PC-9 (cell line): ENCODE results near the gene MGLL. TPM values are rescaled to one million over a fixed set of nuclear protein-coding genes. Genes with fewer than 3 reads are reported as not detected.

Experiments
- BruUV-seq: library from RNA; stranded (reverse); fragments of 400-500 nt; replicated peaks from 2 replicates; lab custom pipeline; 2021; lab: Mats Ljungman, UMichigan
- CTCF ChIA-PET: fragments of 300-600 bp; sonication (Branson Sonifier 250); formaldehyde crosslinking; loops from one replicate; lab custom pipeline; 2022; ENCODE audit warnings: antibody characterized with exemption; lab: Charles Lee
- POLR2A ChIA-PET: fragments of 300-600 bp; sonication (Branson Sonifier 250); formaldehyde crosslinking; loops from one replicate; lab custom pipeline; 2022; ENCODE audit warnings: antibody characterized with exemption; ENCODE audit not compliant: unreplicated experiment; lab: Charles Lee
- DNase-seq, 2 experiments: peaks; one replicate each; pipeline versions ENCODE4 v3.0.0 to v3.0.0-alpha.2; 2015 to 2022; ENCODE audit warnings: mixed read lengths in 1 of 2
- H2AFZ ChIP-seq: fragments of 200-600 bp; sonication (generic); 2 replicates; pipeline ENCODE4 v1.8.1; 2017; ENCODE audit warnings: antibody characterized with exemption
- H3F3A ChIP-seq: fragments of 200-600 bp; sonication (generic); 2 replicates; pipeline ENCODE4 v1.8.1; 2017; ENCODE audit warnings: antibody characterized with exemption, mild to moderate bottlenecking, low read depth; ENCODE audit not compliant: insufficient read depth
- H3K27ac ChIP-seq: fragments of 200-600 bp; sonication (generic); 2 replicates; pipeline ENCODE4 v1.6.1; 2016; ENCODE audit warnings: mixed run types
- H3K27me3 ChIP-seq: fragments of 200-600 bp; sonication (generic); 2 replicates; pipeline ENCODE4 v1.6.1; 2016; ENCODE audit warnings: low read depth, mixed run types; ENCODE audit not compliant: insufficient read depth
- H3K36me3 ChIP-seq: fragments of 200-600 bp; sonication (generic); 2 replicates; pipeline ENCODE4 v1.6.1; 2016; ENCODE audit warnings: low read depth, mixed run types
- H3K4me1 ChIP-seq: fragments of 200-600 bp; sonication (generic); replicated peaks from 2 replicates; pipeline ENCODE4 v1.6.1; 2016; ENCODE audit warnings: mixed run types; ENCODE audit not compliant: insufficient read depth
- H3K4me2 ChIP-seq: fragments of 200-600 bp; sonication (generic); 2 replicates; pipeline ENCODE4 v1.6.1; 2017; ENCODE audit warnings: mixed run types
- H3K4me3 ChIP-seq: fragments of 200-600 bp; sonication (generic); 2 replicates; pipeline ENCODE4 v1.6.1; 2016; ENCODE audit warnings: mixed run types
- H3K79me2 ChIP-seq: fragments of 200-600 bp; sonication (generic); 2 replicates; pipeline ENCODE4 v1.6.1; 2017; ENCODE audit warnings: low read depth, mixed run types
- H3K9me2 ChIP-seq: fragments of 200-600 bp; sonication (generic); 2 replicates; pipeline ENCODE4 v1.8.1; 2017; ENCODE audit warnings: mild to moderate bottlenecking; ENCODE audit not compliant: insufficient read depth
- H3K9me3 ChIP-seq: fragments of 200-600 bp; sonication (generic); 2 replicates; pipeline ENCODE4 v1.8.1; 2016; ENCODE audit warnings: low read depth; ENCODE audit not compliant: insufficient read depth
- H4K20me1 ChIP-seq: fragments of 200-600 bp; sonication (generic); 2 replicates; pipeline ENCODE4 v1.8.1; 2017; ENCODE audit not compliant: insufficient read depth
- EZH2 ChIP-seq: fragments of 200-600 bp; sonication (generic); IDR thresholded peaks from 2 replicates; pipeline ENCODE4 v1.8.0; 2017; ENCODE audit warnings: antibody characterized with exemption, low read depth
- intact Hi-C: fragments of 100-400 bp; cut with micrococcal nuclease; formaldehyde crosslinking; loops from one replicate; pipeline ENCODE4 v1.10.0; 2022; ENCODE audit not compliant: unreplicated experiment
- total RNA-seq: library from RNA; stranded (reverse); gene quantifications from 2 replicates; pipeline ENCODE4 v1.2.3, GENCODE V29; 2021
- TF ChIP-seq, protein P1 (sequence below): fragments of 200-600 bp; sonication (generic); conservative IDR thresholded peaks from 2 replicates; pipeline ENCODE4 v1.6.1; 2017; ENCODE audit warnings: mixed run types, antibody characterized with exemption, mild to moderate bottlenecking, moderate library complexity

The MGLL gene
- total RNA-seq, 1 experiment from 2014 or later: 30.7 TPM

DNA sequence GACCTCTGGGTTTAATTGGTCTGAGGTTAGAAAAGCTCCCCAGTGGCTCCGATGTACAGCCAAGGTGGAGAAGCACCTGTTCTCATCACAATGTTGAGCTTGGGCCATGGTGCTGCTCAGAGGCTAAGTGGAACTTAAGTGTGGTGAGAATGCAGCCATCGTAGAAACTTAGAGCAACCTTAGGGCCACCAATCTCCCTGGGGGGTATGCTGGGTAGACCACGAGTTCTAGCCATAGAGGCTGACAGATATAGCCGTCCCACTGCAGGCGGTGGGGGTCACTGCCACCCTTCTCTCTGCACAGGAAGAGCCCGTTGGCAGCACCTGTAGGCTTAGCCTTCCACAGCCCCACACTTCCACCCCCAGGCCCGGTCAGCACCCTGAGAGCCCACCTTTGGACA lies 38.0 kb downstream of the MGLL start:
- Histone ChIP-seq H2AFZ (no peak overlapping the region), H3K4me3 (no peak overlapping the region), H3K9me3 (no peaks in the 10 kb centered on the region), H3K4me2 (no peak overlapping the region), H3K79me2 (no peaks in the 10 kb centered on the region), H3F3A (peaks cover 19% of the 10 kb centered on the region), H3K27me3 (no peaks in the 10 kb centered on the region), H3K4me1 (peaks cover 28% of the 10 kb centered on the region), H3K27ac (no peak overlapping the region), H3K36me3 (no peaks in the 10 kb centered on the region), H3K9me2 (no peaks in the 10 kb centered on the region), H4K20me1 (no peaks in the 10 kb centered on the region)
- intact Hi-C loops: no loop called here
- BruUV-seq: no TSS peak
- DNase-seq: no peak
- POLR2A ChIA-PET: no interaction called here
- TF ChIP-seq EZH2: no peak
- CTCF ChIA-PET: no interaction called here

DNA sequence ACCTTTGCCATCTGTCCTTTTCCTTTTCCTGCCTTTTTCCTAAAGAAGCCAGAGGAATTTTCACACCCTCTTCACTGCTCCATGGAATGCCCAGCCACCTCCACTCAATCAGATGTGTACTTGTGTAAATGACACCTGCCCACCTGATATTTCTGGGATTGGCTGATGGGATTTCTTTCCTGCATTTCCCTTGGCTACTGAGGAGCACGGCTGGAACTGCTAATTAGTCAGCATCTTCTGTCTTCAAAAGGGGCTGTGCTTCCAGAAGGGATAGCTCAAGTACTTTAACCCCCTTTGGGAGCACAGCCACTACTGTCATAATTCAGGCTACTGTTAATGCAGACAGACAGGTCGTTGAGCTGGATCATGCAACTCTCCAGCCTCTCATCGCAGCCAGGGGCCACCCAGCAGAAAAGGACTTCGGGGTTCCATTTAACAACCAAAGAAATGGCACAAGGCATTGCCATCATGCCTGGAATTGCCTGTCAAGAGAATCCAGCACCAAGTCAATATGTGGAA lies 38.6 kb downstream of the MGLL start:
- Histone ChIP-seq H3K27ac (no peak overlapping the region), H3K4me2 (no peak overlapping the region), H3K79me2 (no peaks in the 10 kb centered on the region), H3K4me3 (no peak overlapping the region), H2AFZ (no peak overlapping the region), H3K27me3 (no peaks in the 10 kb centered on the region), H3K36me3 (no peaks in the 10 kb centered on the region), H4K20me1 (no peaks in the 10 kb centered on the region), H3F3A (peaks cover 19% of the 10 kb centered on the region), H3K4me1 (peaks cover 29% of the 10 kb centered on the region), H3K9me3 (no peaks in the 10 kb centered on the region), H3K9me2 (no peaks in the 10 kb centered on the region)
- BruUV-seq: no TSS peak
- TF ChIP-seq, protein P1, sequence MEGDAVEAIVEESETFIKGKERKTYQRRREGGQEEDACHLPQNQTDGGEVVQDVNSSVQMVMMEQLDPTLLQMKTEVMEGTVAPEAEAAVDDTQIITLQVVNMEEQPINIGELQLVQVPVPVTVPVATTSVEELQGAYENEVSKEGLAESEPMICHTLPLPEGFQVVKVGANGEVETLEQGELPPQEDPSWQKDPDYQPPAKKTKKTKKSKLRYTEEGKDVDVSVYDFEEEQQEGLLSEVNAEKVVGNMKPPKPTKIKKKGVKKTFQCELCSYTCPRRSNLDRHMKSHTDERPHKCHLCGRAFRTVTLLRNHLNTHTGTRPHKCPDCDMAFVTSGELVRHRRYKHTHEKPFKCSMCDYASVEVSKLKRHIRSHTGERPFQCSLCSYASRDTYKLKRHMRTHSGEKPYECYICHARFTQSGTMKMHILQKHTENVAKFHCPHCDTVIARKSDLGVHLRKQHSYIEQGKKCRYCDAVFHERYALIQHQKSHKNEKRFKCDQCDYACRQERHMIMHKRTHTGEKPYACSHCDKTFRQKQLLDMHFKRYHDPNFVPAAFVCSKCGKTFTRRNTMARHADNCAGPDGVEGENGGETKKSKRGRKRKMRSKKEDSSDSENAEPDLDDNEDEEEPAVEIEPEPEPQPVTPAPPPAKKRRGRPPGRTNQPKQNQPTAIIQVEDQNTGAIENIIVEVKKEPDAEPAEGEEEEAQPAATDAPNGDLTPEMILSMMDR: no peak
- TF ChIP-seq EZH2: no peak
- no peak for DNase-seq
- ChIA-PET POLR2A (no interaction called here), CTCF (no interaction called here)
- intact Hi-C loops: no loop called here

- Histone ChIP-seq H3K36me3 (no peaks in the 10 kb centered on the region), H3K9me3 (no peaks in the 10 kb centered on the region), H3K27ac (no peak overlapping the region), H3K27me3 (no peaks in the 10 kb centered on the region), H3K4me2 (no peak overlapping the region), H3K9me2 (no peaks in the 10 kb centered on the region), H3F3A (peaks cover 19% of the 10 kb centered on the region), H3K4me1 (peaks cover 29% of the 10 kb centered on the region), H3K79me2 (no peaks in the 10 kb centered on the region), H3K4me3 (no peak overlapping the region), H2AFZ (no peak overlapping the region), H4K20me1 (no peaks in the 10 kb centered on the region)
- POLR2A ChIA-PET: no interaction called here
- BruUV-seq: no TSS peak
- intact Hi-C loops: no loop called here
- TF ChIP-seq EZH2: no peak
- TF ChIP-seq, protein P1: no peak
- CTCF ChIA-PET: no interaction called here
- DNase-seq: no peak
These were observed 39.1 kb downstream of the MGLL start for GRCh38 chr3:127783166-127783565.

DNA sequence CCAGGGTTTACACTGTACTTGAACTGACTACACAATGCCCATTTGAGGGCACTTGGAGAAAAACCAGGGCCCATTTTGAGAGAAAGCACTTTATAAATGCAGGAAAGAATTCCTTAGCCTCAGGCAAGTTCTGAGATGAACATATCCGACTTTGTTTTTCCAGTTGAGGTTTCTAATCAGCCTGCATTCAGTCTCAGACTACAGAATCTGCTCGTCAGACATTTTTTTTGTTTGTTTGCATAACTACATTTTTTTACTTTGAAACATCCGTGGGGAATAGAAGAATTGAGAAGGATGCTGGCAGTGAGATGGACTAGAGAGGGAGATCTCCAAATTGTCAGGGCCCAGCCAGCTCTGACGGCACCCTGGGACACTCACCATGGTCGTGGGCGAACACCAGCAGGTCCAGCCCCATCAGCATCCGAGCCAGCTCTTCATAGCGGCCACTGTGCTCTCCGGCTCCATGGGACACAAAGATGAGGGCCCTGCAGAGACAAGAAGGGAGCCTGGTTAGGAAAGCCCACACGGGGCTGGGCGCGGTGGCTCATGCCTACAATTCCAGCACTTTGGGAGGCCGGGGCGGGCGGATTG lies 40.8 kb downstream of the MGLL start:
- Histone ChIP-seq H3K27ac (peak overlapping the region; percentile 38), H3K4me3 (no peak overlapping the region)

More for the DNA sequence above, 40.8 kb downstream of the MGLL start:
- Histone ChIP-seq H3K36me3 (0 out of 2 replicates have a peak, but pooled peaks cover 5% of the 10 kb centered on the region), H3K4me1 (peaks cover 29% of the 10 kb centered on the region), H4K20me1 (no peaks in the 10 kb centered on the region), H3F3A (peaks cover 19% of the 10 kb centered on the region), H3K9me3 (no peaks in the 10 kb centered on the region), H3K4me2 (no peak overlapping the region), H3K79me2 (no peaks in the 10 kb centered on the region), H3K9me2 (no peaks in the 10 kb centered on the region), H2AFZ (no peak overlapping the region), H3K27me3 (no peaks in the 10 kb centered on the region)
- intact Hi-C loops: no loop called here
- peak in 1 of 2 experiments; percentile 57 for DNase-seq
- CTCF ChIA-PET: no interaction called here
- TF ChIP-seq, protein P1: no peak
- no peak for TF ChIP-seq EZH2
- BruUV-seq: no TSS peak
- POLR2A ChIA-PET: interaction anchor here (0.6 to 0.7 kb wide), 2 partner anchors 9 to 18 kb away, joined by 3 to 4 read pairs; no protein-coding TSS in a partner anchor
